Esophagus squamous epithelium (tissue), 4 donors: ENCODE measurements around the gene HMOX1.

Experiments
- CTCF ChIP-seq, 6 experiments: fragments of 450-650 bp in 4 of 6; fragments of 200-600 bp in 2 of 6; sonication (generic) in 2 of 6; IDR thresholded peaks; one replicate each; pipeline ENCODE4 v1.5.1; 2016 to 2019; ENCODE audit warnings: antibody characterized with exemption in 6 of 6, mild to moderate bottlenecking in 4 of 6, moderate library complexity in 4 of 6
- POLR2A ChIP-seq, 4 donors: fragments of 450-650 bp; IDR thresholded peaks; one replicate each; pipeline ENCODE4 v1.6.1; 2017; ENCODE audit warnings: antibody characterized with exemption in 4 of 4, mild to moderate bottlenecking in 4 of 4, moderate library complexity in 3 of 4

GRCh38 chr22:35422145-35422544, 41.2 kb downstream of the HMOX1 start:
- TF ChIP-seq CTCF (IDR thresholded peaks at IDR 0.05) (no peak), POLR2A (IDR thresholded peaks at IDR 0.05) (no peak)
